Mesenchymal stem cell (in vitro differentiated cells and primary cell): ENCODE results near the gene PKMYT1.

ENCODE experiments used
- DNase-seq: peaks from one replicate; pipeline ENCODE4 v3.0.0-alpha.2; 2013
- H2AFZ ChIP-seq: one replicate; pipeline ENCODE4 v1.6.1; 2013; ENCODE audit warnings: low read depth, mild to moderate bottlenecking, control low read depth, inconsistent platforms, low read length, moderate library complexity
- H2AK5ac ChIP-seq: 2 replicates; pipeline ENCODE4 v1.6.1; 2013; ENCODE audit warnings: low read length, moderate library complexity, mild to moderate bottlenecking, inconsistent platforms; ENCODE audit not compliant: severe bottlenecking
- H2BK120ac ChIP-seq: one replicate; pipeline ENCODE4 v1.6.1; 2013; ENCODE audit warnings: low read depth, mild to moderate bottlenecking, inconsistent platforms, low read length, moderate library complexity
- H2BK12ac ChIP-seq, 2 experiments: one replicate each; pipeline ENCODE4 v1.6.1; 2013; ENCODE audit warnings: inconsistent platforms in 2 of 2, low read length in 2 of 2, mild to moderate bottlenecking in 2 of 2, moderate library complexity in 2 of 2, control low read depth in 1 of 2
- H2BK15ac ChIP-seq: one replicate; pipeline ENCODE4 v1.6.1; 2013; ENCODE audit warnings: mild to moderate bottlenecking, low read depth, inconsistent platforms; ENCODE audit not compliant: poor library complexity, severe bottlenecking
- H2BK5ac ChIP-seq: 2 replicates; pipeline ENCODE4 v1.6.1; 2013; ENCODE audit warnings: low read depth, mild to moderate bottlenecking, low read length, control low read depth, inconsistent platforms; ENCODE audit not compliant: poor library complexity, severe bottlenecking
- H3K14ac ChIP-seq, 2 experiments: one replicate each; pipeline ENCODE4 v1.6.1; 2013; ENCODE audit warnings: inconsistent platforms in 2 of 2, low read length in 2 of 2, control low read depth in 1 of 2, mild to moderate bottlenecking in 1 of 2, moderate library complexity in 1 of 2
- H3K18ac ChIP-seq, 2 experiments: one replicate each; pipeline ENCODE4 v1.6.1; 2013; ENCODE audit warnings: inconsistent platforms in 2 of 2, low read length in 2 of 2, control low read depth in 1 of 2, low read depth in 1 of 2, mild to moderate bottlenecking in 1 of 2
- H3K23ac ChIP-seq, 2 experiments: one replicate each; pipeline ENCODE4 v1.6.1; 2013; ENCODE audit warnings: inconsistent platforms in 2 of 2, low read length in 2 of 2, mild to moderate bottlenecking in 2 of 2, moderate library complexity in 2 of 2, control low read depth in 1 of 2
- H3K27ac ChIP-seq: 2 replicates; pipeline ENCODE4 v1.5.1; 2013; ENCODE audit warnings: mild to moderate bottlenecking, moderate library complexity, low read length, control low read depth, inconsistent platforms; ENCODE audit not compliant: poor library complexity, severe bottlenecking
- H3K27me3 ChIP-seq, 2 experiments: 2 replicates each; pipeline versions ENCODE4 v1.6.1 to v1.7.0; 2013; ENCODE audit warnings: low read length in 2 of 2, mild to moderate bottlenecking in 2 of 2, moderate library complexity in 2 of 2, control low read depth in 1 of 2, inconsistent platforms in 1 of 2; ENCODE audit not compliant: control insufficient read depth in 1 of 2, insufficient read depth in 1 of 2
- H3K36me3 ChIP-seq, 2 experiments: 2 replicates each; pipeline versions ENCODE4 v1.6.1 to v1.7.0; 2013; ENCODE audit warnings: low read length in 2 of 2, control low read depth in 1 of 2, inconsistent platforms in 1 of 2, low read depth in 1 of 2, mild to moderate bottlenecking in 1 of 2; ENCODE audit not compliant: insufficient read depth in 2 of 2, control insufficient read depth in 1 of 2
- H3K4ac ChIP-seq, 2 experiments: one replicate each; pipeline ENCODE4 v1.6.1; 2013; ENCODE audit warnings: inconsistent platforms in 2 of 2, low read length in 2 of 2, mild to moderate bottlenecking in 2 of 2, moderate library complexity in 2 of 2, control low read depth in 1 of 2, low read depth in 1 of 2
- H3K4me1 ChIP-seq: 2 replicates; pipeline ENCODE4 v1.6.1; 2013; ENCODE audit warnings: low read depth, low read length, control low read depth; ENCODE audit not compliant: control insufficient read depth, insufficient read depth
- H3K4me2 ChIP-seq: 2 replicates; pipeline ENCODE4 v1.6.1; 2013; ENCODE audit warnings: low read length, mild to moderate bottlenecking, inconsistent platforms; ENCODE audit not compliant: poor library complexity, severe bottlenecking
- H3K4me3 ChIP-seq, 2 experiments: 2 replicates each; pipeline versions ENCODE4 v1.5.1 to v1.7.0; 2013; ENCODE audit warnings: low read length in 2 of 2, mild to moderate bottlenecking in 2 of 2, control low read depth in 1 of 2, low read depth in 1 of 2; ENCODE audit not compliant: insufficient read depth in 1 of 2
- H3K79me1 ChIP-seq: replicated peaks from 2 replicates; pipeline ENCODE4 v1.6.1; 2013; ENCODE audit warnings: mild to moderate bottlenecking, control low read depth, low read length, inconsistent platforms; ENCODE audit not compliant: poor library complexity, severe bottlenecking
- H3K9ac ChIP-seq: 2 replicates; pipeline ENCODE4 v1.7.0; 2013; ENCODE audit warnings: mild to moderate bottlenecking, low read length, moderate library complexity
- H3K9me3 ChIP-seq: 2 replicates; pipeline ENCODE4 v1.7.0; 2013; ENCODE audit warnings: mild to moderate bottlenecking, low read length; ENCODE audit not compliant: control insufficient read depth
- H4K8ac ChIP-seq: one replicate; pipeline ENCODE4 v1.6.1; 2013; ENCODE audit warnings: inconsistent platforms, mild to moderate bottlenecking, low read length, moderate library complexity
- H4K91ac ChIP-seq: one replicate; pipeline ENCODE4 v1.6.1; 2013; ENCODE audit warnings: mild to moderate bottlenecking, low read length, inconsistent platforms
- WGBS: methylation state at CpG from one replicate; pipeline ENCODE4 v1.1.7; 2013; ENCODE audit warnings: mixed read lengths; 5-methylcytosine and 5-hydroxymethylcytosine counted together

Gene PKMYT1

DNA sequence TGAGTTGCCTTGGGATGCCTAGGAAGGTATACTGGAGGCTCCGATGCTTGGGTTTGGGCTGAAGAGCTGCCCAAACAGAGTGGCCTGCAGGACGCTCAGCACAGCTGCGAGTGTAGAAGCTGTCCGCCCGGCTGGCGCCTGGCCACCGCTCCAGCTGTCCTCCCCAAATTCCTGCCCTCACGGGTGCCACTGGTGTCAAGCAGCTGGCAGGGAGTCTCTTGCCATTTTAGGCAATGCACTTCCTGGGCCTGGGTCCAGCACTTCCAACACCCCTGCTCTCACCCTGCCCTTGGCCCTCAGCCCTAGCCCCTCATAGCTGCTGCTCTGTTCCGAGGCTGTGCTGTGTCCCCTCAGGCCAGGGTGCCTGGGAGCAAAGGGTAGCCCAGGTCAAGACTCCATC is 5.2 kb upstream of the PKMYT1 start:
- Histone ChIP-seq H3K4me3 (no peak overlapping the region), H3K79me1 (peaks cover 4% of the 10 kb centered on the region), H3K23ac (no peak overlapping the region), H3K36me3 (no peaks in the 10 kb centered on the region), H2BK15ac (no peak overlapping the region), H2BK5ac (no peak overlapping the region), H3K14ac (no peak overlapping the region), H3K4me2 (no peak overlapping the region), H3K4ac (no peak overlapping the region), H3K4me1 (peaks cover 22% of the 10 kb centered on the region), H3K27ac (no peak overlapping the region), H2BK12ac (no peak overlapping the region), H3K9me3 (no peaks in the 10 kb centered on the region), H2AFZ (no peak overlapping the region), H2BK120ac (no peak overlapping the region), H2AK5ac (no peak overlapping the region), H3K27me3 (peaks cover 26 to 44% of the 10 kb centered on the region in 2 experiments), H3K18ac (no peak overlapping the region), H4K91ac (no peak overlapping the region), H3K9ac (no peak overlapping the region), H4K8ac (no peak overlapping the region)
- DNase-seq, result no peak
- 91% methylated on average over 9 of the region's 9 CpGs for WGBS

DNA sequence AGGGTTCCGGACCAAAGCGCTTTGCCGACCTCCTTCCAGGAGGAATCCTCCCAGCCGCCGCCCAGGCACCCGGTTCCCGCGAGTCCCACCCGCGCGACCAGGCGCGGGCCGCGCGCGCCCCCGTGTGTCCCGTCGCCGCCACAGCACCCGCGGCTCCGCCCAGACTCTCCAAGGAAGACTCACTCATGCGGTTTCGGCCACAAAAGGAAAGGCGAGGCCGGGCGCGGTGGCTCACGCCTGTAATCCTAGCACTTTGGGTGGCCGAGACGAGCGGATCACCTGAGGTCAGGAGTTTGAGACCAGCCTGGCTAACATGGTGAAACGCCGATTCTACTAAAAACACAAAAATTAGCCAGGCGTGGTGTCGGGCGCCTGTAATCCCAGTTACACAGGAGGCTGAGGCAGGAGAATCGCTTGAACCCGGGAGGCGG is 3.5 kb upstream of the PKMYT1 start:
- no peak overlapping the region for H3K27ac ChIP-seq
- H3K4me1 ChIP-seq, result peaks cover 32% of the 10 kb centered on the region
- H2BK12ac ChIP-seq, result no peak overlapping the region
- H2AFZ ChIP-seq, result peak overlapping the region; percentile 44
- peak overlapping the region; percentile 32 for H4K8ac ChIP-seq
- peaks cover 9 to 27% of the 10 kb centered on the region in 2 experiments for H3K27me3 ChIP-seq
- H2AK5ac ChIP-seq, result no peak overlapping the region
- DNase-seq, result peak; percentile 71
- no peak overlapping the region for H2BK15ac ChIP-seq
- no peak overlapping the region for H3K4ac ChIP-seq
- H3K4me2 ChIP-seq, result peak overlapping the region; percentile 86
- H3K9me3 ChIP-seq, result no peaks in the 10 kb centered on the region
- no peak overlapping the region for H3K18ac ChIP-seq
- H3K36me3 ChIP-seq, result no peaks in the 10 kb centered on the region
- no peak overlapping the region for H3K23ac ChIP-seq
- H3K4me3 ChIP-seq, result peak overlapping the region in 1 of 2 experiments; percentile 53
- peak overlapping the region; percentile 59 for H3K9ac ChIP-seq
- no peak overlapping the region for H4K91ac ChIP-seq
- H3K14ac ChIP-seq, result no peak overlapping the region
- no peak overlapping the region for H2BK5ac ChIP-seq
- H3K79me1 ChIP-seq, result peaks cover 13% of the 10 kb centered on the region
- H2BK120ac ChIP-seq, result no peak overlapping the region
- WGBS, result 14% methylated on average over 42 of the region's 42 CpGs

DNA sequence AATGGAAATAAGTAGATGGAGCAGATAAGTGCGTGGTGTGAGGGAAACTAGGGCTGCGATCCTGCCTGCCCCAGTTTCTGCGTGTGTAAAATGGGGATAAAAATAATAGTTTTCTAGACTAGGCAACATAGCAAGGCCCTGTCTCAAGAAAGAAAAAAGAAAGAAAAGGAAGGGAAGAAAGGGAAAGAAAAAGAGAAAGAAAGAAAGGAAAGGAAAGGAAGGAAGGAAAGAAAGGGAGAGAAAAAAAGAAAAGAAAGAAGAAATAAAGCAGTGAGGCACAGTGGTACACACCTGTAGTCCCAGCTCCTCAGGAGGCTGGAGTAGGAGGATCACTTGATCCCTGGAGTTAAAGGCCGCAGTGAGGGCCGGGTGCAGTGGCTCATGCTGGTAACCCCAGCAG is 2.2 kb upstream of the PKMYT1 start:
- 77% methylated on average over 5 of the region's 5 CpGs for WGBS
- no peak overlapping the region for H4K8ac ChIP-seq
- no peak overlapping the region for H3K27ac ChIP-seq
- no peak overlapping the region for H2BK12ac ChIP-seq
- no peak overlapping the region for H2AK5ac ChIP-seq
- no peak overlapping the region for H2BK120ac ChIP-seq
- no peak for DNase-seq
- peaks cover 29% of the 10 kb centered on the region for H3K4me1 ChIP-seq
- H3K36me3 ChIP-seq, result peaks cover 0 to 4% of the 10 kb centered on the region in 2 experiments
- H3K9ac ChIP-seq, result no peak overlapping the region
- no peak overlapping the region for H3K4me2 ChIP-seq
- H2BK5ac ChIP-seq, result no peak overlapping the region
- H3K4me3 ChIP-seq, result no peak overlapping the region
- H3K9me3 ChIP-seq, result no peaks in the 10 kb centered on the region
- H2AFZ ChIP-seq, result no peak overlapping the region
- H3K14ac ChIP-seq, result no peak overlapping the region
- H3K23ac ChIP-seq, result no peak overlapping the region
- H3K27me3 ChIP-seq, result peaks cover 0 to 14% of the 10 kb centered on the region in 2 experiments
- no peak overlapping the region for H4K91ac ChIP-seq
- H2BK15ac ChIP-seq, result no peak overlapping the region
- peaks cover 18% of the 10 kb centered on the region for H3K79me1 ChIP-seq
- no peak overlapping the region for H3K18ac ChIP-seq
- H3K4ac ChIP-seq, result no peak overlapping the region

DNA sequence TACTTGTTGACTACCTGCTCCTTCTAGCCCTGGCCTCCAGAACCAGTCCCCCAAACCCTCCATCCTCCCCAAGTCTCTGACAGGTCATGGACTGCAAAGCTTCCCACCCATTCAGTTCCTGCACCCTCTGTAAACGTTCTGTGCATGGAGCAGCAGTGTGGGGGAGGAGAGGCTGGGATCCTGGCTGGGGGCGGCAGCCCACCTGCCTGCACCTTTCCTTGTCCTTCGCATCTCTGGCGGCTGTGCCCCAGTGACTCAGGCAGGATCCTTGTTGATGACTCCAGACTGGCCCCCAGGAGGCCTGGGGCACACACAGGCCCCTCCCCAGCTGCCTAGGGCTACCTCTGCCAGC is 1.6 kb upstream of the PKMYT1 start:
- no peaks in the 10 kb centered on the region for H3K9me3 ChIP-seq
- 28% methylated on average over 4 of the region's 4 CpGs for WGBS

More for the DNA sequence above, 1.6 kb upstream of the PKMYT1 start:
- H2BK120ac ChIP-seq, result no peak overlapping the region
- DNase-seq, result no peak
- no peak overlapping the region for H3K23ac ChIP-seq
- H3K18ac ChIP-seq, result peak overlapping the region in 1 of 2 experiments; percentile 50
- peaks cover 0 to 6% of the 10 kb centered on the region in 2 experiments for H3K36me3 ChIP-seq
- peaks cover 29% of the 10 kb centered on the region for H3K4me1 ChIP-seq
- no peak overlapping the region for H3K27ac ChIP-seq
- peak overlapping the region in 1 of 2 experiments; percentile 91 for H3K4me3 ChIP-seq
- no peak overlapping the region for H3K14ac ChIP-seq
- H4K91ac ChIP-seq, result no peak overlapping the region
- no peak overlapping the region for H2BK5ac ChIP-seq
- no peak overlapping the region for H2BK15ac ChIP-seq
- H4K8ac ChIP-seq, result peak overlapping the region; percentile 100
- no peak overlapping the region for H3K9ac ChIP-seq
- peaks cover 20% of the 10 kb centered on the region for H3K79me1 ChIP-seq
- peaks cover 0 to 9% of the 10 kb centered on the region in 2 experiments for H3K27me3 ChIP-seq
- no peak overlapping the region for H2AFZ ChIP-seq
- no peak overlapping the region for H2AK5ac ChIP-seq
- peak overlapping the region in 1 of 2 experiments; percentile 12 for H2BK12ac ChIP-seq
- peak overlapping the region in 1 of 2 experiments; percentile 69 for H3K4ac ChIP-seq
- H3K4me2 ChIP-seq, result no peak overlapping the region
